Measurements from ENCODE around the gene CIAO1. TPM values are rescaled to one million over a fixed set of nuclear protein-coding genes. Genes with fewer than 3 reads are reported as not detected.
A peak's percentile ranks its signal among the peaks of the same experiment; 100 is the strongest.

CIAO1 gene
- total RNA-seq, 3 donors from 2014 or later = 57.5 to 67.1 (median 60.6) TPM

- ATAC-seq (peak; percentile 2), DNase-seq (peak in 2 of 3 donors; percentile 27 to 74)
- Histone ChIP-seq H3K9me3 (no peaks in the 10 kb centered on the region), H3K4me1 (ENCODE audit: low read depth) (peaks cover 48% of the 10 kb centered on the region), H3K36me3 (ENCODE audit: low read depth) (peaks cover 3% of the 10 kb centered on the region), H3K4me3 (peak overlapping the region; percentile 57)
- intact Hi-C loops (cut with DNase I, micrococcal nuclease) = loop anchor here in 1 of 2 donors (10.0 kb wide), 1 partner anchor 60 kb away; the partner anchor contains the start of gene STARD7
- TF ChIP-seq CTCF (IDR thresholded peaks at IDR 0.05) = no peak
These were observed 1.2 kb upstream of the CIAO1 start for GRCh38 chr2:96264656-96265348.

GRCh38 chr2:96265349-96265839, 631 bp upstream of the CIAO1 start:
- H3K4me1 ChIP-seq (ENCODE audit: low read depth) = peaks cover 42% of the 10 kb centered on the region
- intact Hi-C loops (cut with DNase I, micrococcal nuclease) = loop anchor here in 1 of 2 donors (10.0 kb wide), 1 partner anchor 61 kb away; the partner anchor contains the start of gene STARD7
- peaks cover 3% of the 10 kb centered on the region for H3K36me3 ChIP-seq (ENCODE audit: low read depth)
- H3K9me3 ChIP-seq = no peaks in the 10 kb centered on the region
- H3K4me3 ChIP-seq = peak overlapping the region; percentile 57
- DNase-seq = peak in 1 of 3 donors; percentile 64
- TF ChIP-seq CTCF (IDR thresholded peaks at IDR 0.05) = no peak
- ATAC-seq = peak; percentile 12

- peaks cover 24% of the 10 kb centered on the region for H3K4me1 ChIP-seq (ENCODE audit: low read depth)
- no peak for TF ChIP-seq CTCF (IDR thresholded peaks at IDR 0.05)
- peak; percentile 55 to 69 (median 56) for DNase-seq
- no peak for ATAC-seq
- intact Hi-C loops (cut with DNase I, micrococcal nuclease) = loop anchor here in 1 of 2 donors (10.0 kb wide), 1 partner anchor 63 kb away; the partner anchor contains the start of gene STARD7
- peaks cover 3% of the 10 kb centered on the region for H3K36me3 ChIP-seq (ENCODE audit: low read depth)
- no peaks in the 10 kb centered on the region for H3K9me3 ChIP-seq
- no peak overlapping the region for H3K4me3 ChIP-seq
These were observed 1.3 kb downstream of the CIAO1 start for GRCh38 chr2:96267159-96267971.

- Histone ChIP-seq H3K36me3 (ENCODE audit: low read depth) (peaks cover 3% of the 10 kb centered on the region), H3K9me3 (no peaks in the 10 kb centered on the region), H3K4me3 (no peak overlapping the region), H3K4me1 (ENCODE audit: low read depth) (peaks cover 4% of the 10 kb centered on the region)
- no peak for TF ChIP-seq CTCF (IDR thresholded peaks at IDR 0.05)
- intact Hi-C loops (cut with DNase I, micrococcal nuclease) = no loop called here
- DNase-seq (no peak), ATAC-seq (no peak)
These were observed 6.0 kb downstream of the CIAO1 start for GRCh38 chr2:96271995-96272394.

- DNase-seq (no peak), ATAC-seq (no peak)
- Histone ChIP-seq H3K4me1 (ENCODE audit: low read depth) (no peaks in the 10 kb centered on the region), H3K36me3 (ENCODE audit: low read depth) (peaks cover 17% of the 10 kb centered on the region), H3K9me3 (no peaks in the 10 kb centered on the region), H3K4me3 (no peak overlapping the region)
- intact Hi-C loops (cut with DNase I, micrococcal nuclease) = no loop called here
- no peak for TF ChIP-seq CTCF (IDR thresholded peaks at IDR 0.05)
These were observed 7.7 kb downstream of the CIAO1 start for GRCh38 chr2:96273763-96274162.
